ENCODE measurements around the gene FLRT1.
"Not testable (repeated sequence)": the region's sequence is repeated elsewhere in the genome, so short reads cannot be mapped to it uniquely, and the experiment has no call there.

Gene FLRT1

GRCh38 chr11:64047373-64047772 is 11.6 kb downstream of the FLRT1 start:
- DNase-seq (ENCODE audit: low spot score), result not testable (repeated sequence)

GRCh38 chr11:64048042-64048854 is 12.5 kb downstream of the FLRT1 start:
- no peak for DNase-seq (ENCODE audit: low spot score)

GRCh38 chr11:64049509-64049908 is 13.8 kb downstream of the FLRT1 start:
- no peak for DNase-seq (ENCODE audit: low spot score)

GRCh38 chr11:64051297-64051696 is 15.6 kb downstream of the FLRT1 start:
- no peak for DNase-seq (ENCODE audit: low spot score)

GRCh38 chr11:64052436-64052835 is 16.7 kb downstream of the FLRT1 start:
- DNase-seq (ENCODE audit: low spot score), result no peak

- no peak for DNase-seq (ENCODE audit: low spot score)
Observed at GRCh38 chr11:64052938-64053622, 17.3 kb downstream of the FLRT1 start.

- DNase-seq (ENCODE audit: low spot score), result no peak
Observed at GRCh38 chr11:64053699-64054098, 18.0 kb downstream of the FLRT1 start.

- no peak for DNase-seq (ENCODE audit: low spot score)
Observed at GRCh38 chr11:64055077-64055476, 19.3 kb downstream of the FLRT1 start.

- no peak for DNase-seq (ENCODE audit: low spot score)
Observed at GRCh38 chr11:64056213-64056785, 20.6 kb downstream of the FLRT1 start.

- DNase-seq (ENCODE audit: low spot score), result no peak
Observed at GRCh38 chr11:64056861-64057260, 21.1 kb downstream of the FLRT1 start.

GRCh38 chr11:64057890-64058289 is 22.2 kb downstream of the FLRT1 start:
- DNase-seq (ENCODE audit: low spot score), result no peak

- DNase-seq (ENCODE audit: low spot score), result no peak
Observed at GRCh38 chr11:64058494-64058893, 22.8 kb downstream of the FLRT1 start.

GRCh38 chr11:64059339-64060140 is 23.8 kb downstream of the FLRT1 start:
- no peak for DNase-seq (ENCODE audit: low spot score)

- DNase-seq (ENCODE audit: low spot score), result no peak
Observed at GRCh38 chr11:64060263-64060860, 24.6 kb downstream of the FLRT1 start.

- peak; percentile 78 for DNase-seq (ENCODE audit: low spot score)
Observed at GRCh38 chr11:64060861-64061444, 25.2 kb downstream of the FLRT1 start.

- DNase-seq (ENCODE audit: low spot score), result no peak
Observed at GRCh38 chr11:64062185-64063039, 26.7 kb downstream of the FLRT1 start.

GRCh38 chr11:64063777-64064176 is 28.0 kb downstream of the FLRT1 start:
- DNase-seq (ENCODE audit: low spot score), result no peak

- DNase-seq (ENCODE audit: low spot score), result no peak
Observed at GRCh38 chr11:64064374-64065140, 28.8 kb downstream of the FLRT1 start.

GRCh38 chr11:64065141-64065465 is 29.4 kb downstream of the FLRT1 start:
- DNase-seq (ENCODE audit: low spot score), result no peak

All from SK-N-DZ (cell line).